ENCODE results near the gene CDCA7L.

CDCA7L gene

GRCh38 chr7:21947056-21947455 is 1.4 kb upstream of the CDCA7L start:
- TF ChIP-seq CREB1 (IDR thresholded peaks at IDR 0.05; ENCODE audit: low read depth) = no peak
- TF ChIP-seq TAF1 (IDR thresholded peaks at IDR 0.05; ENCODE audit: low read depth) = no peak
- no peak for TF ChIP-seq EP300 (IDR thresholded peaks at IDR 0.05; ENCODE audit: borderline replicate concordance)
- no peak for TF ChIP-seq ZBTB7A (IDR thresholded peaks at IDR 0.05; ENCODE audit: low read depth)
- TF ChIP-seq RAD21 (IDR thresholded peaks at IDR 0.05; ENCODE audit: low read depth) = no peak
- no peak for TF ChIP-seq REST (IDR thresholded peaks at IDR 0.05; ENCODE audit: low read depth)
- no peak for TF ChIP-seq FOXM1 (IDR thresholded peaks at IDR 0.05; ENCODE audit: borderline replicate concordance, low read depth)
- TF ChIP-seq NFIC (IDR thresholded peaks at IDR 0.05) = no peak
- TF ChIP-seq TCF12 (IDR thresholded peaks at IDR 0.05; ENCODE audit: low read depth) = no peak
- no peak for TF ChIP-seq MAX (IDR thresholded peaks at IDR 0.05)
- TF ChIP-seq YY1 (IDR thresholded peaks at IDR 0.05; ENCODE audit: low read depth) = no peak
- no peak for TF ChIP-seq USF1 (IDR thresholded peaks at IDR 0.05)
- TF ChIP-seq TEAD4 (IDR thresholded peaks at IDR 0.05) = no peak
- TF ChIP-seq CEBPB (IDR thresholded peaks at IDR 0.05) = no peak
- TF ChIP-seq EGR1 (IDR thresholded peaks at IDR 0.05) = no peak

- TF ChIP-seq FOXM1 (IDR thresholded peaks at IDR 0.05; ENCODE audit: borderline replicate concordance, low read depth) (0 out of 2 replicates have a peak, but pooled peaks have one; percentile 22), TCF12 (IDR thresholded peaks at IDR 0.05; ENCODE audit: low read depth) (0 out of 2 replicates have a peak, but pooled peaks have one; percentile 3), TAF1 (IDR thresholded peaks at IDR 0.05; ENCODE audit: low read depth) (no peak), CEBPB (IDR thresholded peaks at IDR 0.05) (0 out of 2 replicates have a peak, but pooled peaks have one; percentile 25), EGR1 (IDR thresholded peaks at IDR 0.05) (0 out of 2 replicates have a peak, but pooled peaks have one; percentile 1), YY1 (IDR thresholded peaks at IDR 0.05; ENCODE audit: low read depth) (no peak), NFIC (IDR thresholded peaks at IDR 0.05) (peak; percentile 84), CREB1 (IDR thresholded peaks at IDR 0.05; ENCODE audit: low read depth) (no peak)
Measured at GRCh38 chr7:21946222-21946709, 567 bp upstream of the CDCA7L start.

GRCh38 chr7:21944616-21945453 is 864 bp downstream of the CDCA7L start:
- TF ChIP-seq NFIC (IDR thresholded peaks at IDR 0.05) = peak; percentile 17
- TF ChIP-seq TCF12 (IDR thresholded peaks at IDR 0.05; ENCODE audit: low read depth) = peak; percentile 43; the same call in 1 of the 2 replicates
- TF ChIP-seq MAX (IDR thresholded peaks at IDR 0.05) = peak; percentile 38; the same call in 1 of the 2 replicates
- no peak for TF ChIP-seq FOXM1 (IDR thresholded peaks at IDR 0.05; ENCODE audit: borderline replicate concordance, low read depth)

- TF ChIP-seq MAX (IDR thresholded peaks at IDR 0.05) (no peak), TEAD4 (IDR thresholded peaks at IDR 0.05) (no peak), CEBPB (IDR thresholded peaks at IDR 0.05) (no peak), TCF12 (IDR thresholded peaks at IDR 0.05; ENCODE audit: low read depth) (no peak), YY1 (IDR thresholded peaks at IDR 0.05; ENCODE audit: low read depth) (no peak), RAD21 (IDR thresholded peaks at IDR 0.05; ENCODE audit: low read depth) (no peak), TAF1 (IDR thresholded peaks at IDR 0.05; ENCODE audit: low read depth) (no peak), USF1 (IDR thresholded peaks at IDR 0.05) (no peak), CREB1 (IDR thresholded peaks at IDR 0.05; ENCODE audit: low read depth) (no peak), EGR1 (IDR thresholded peaks at IDR 0.05) (no peak), ZBTB7A (IDR thresholded peaks at IDR 0.05; ENCODE audit: low read depth) (no peak), NFIC (IDR thresholded peaks at IDR 0.05) (no peak), EP300 (IDR thresholded peaks at IDR 0.05; ENCODE audit: borderline replicate concordance) (no peak), FOXM1 (IDR thresholded peaks at IDR 0.05; ENCODE audit: borderline replicate concordance, low read depth) (no peak), REST (IDR thresholded peaks at IDR 0.05; ENCODE audit: low read depth) (no peak)
Measured at GRCh38 chr7:21943436-21943835, 2.3 kb downstream of the CDCA7L start.

GRCh38 chr7:21942955-21943354 is 2.7 kb downstream of the CDCA7L start:
- TF ChIP-seq YY1 (IDR thresholded peaks at IDR 0.05; ENCODE audit: low read depth) (no peak), ZBTB7A (IDR thresholded peaks at IDR 0.05; ENCODE audit: low read depth) (no peak), EP300 (IDR thresholded peaks at IDR 0.05; ENCODE audit: borderline replicate concordance) (no peak), USF1 (IDR thresholded peaks at IDR 0.05) (no peak), TEAD4 (IDR thresholded peaks at IDR 0.05) (no peak), CEBPB (IDR thresholded peaks at IDR 0.05) (no peak), FOXM1 (IDR thresholded peaks at IDR 0.05; ENCODE audit: borderline replicate concordance, low read depth) (no peak), REST (IDR thresholded peaks at IDR 0.05; ENCODE audit: low read depth) (no peak), CREB1 (IDR thresholded peaks at IDR 0.05; ENCODE audit: low read depth) (no peak), MAX (IDR thresholded peaks at IDR 0.05) (no peak), EGR1 (IDR thresholded peaks at IDR 0.05) (no peak), TAF1 (IDR thresholded peaks at IDR 0.05; ENCODE audit: low read depth) (no peak), TCF12 (IDR thresholded peaks at IDR 0.05; ENCODE audit: low read depth) (no peak), NFIC (IDR thresholded peaks at IDR 0.05) (no peak), RAD21 (IDR thresholded peaks at IDR 0.05; ENCODE audit: low read depth) (no peak)

Measured in Ishikawa (cell line).